ENCODE data around the gene SLC7A14.

Gene SLC7A14

DNA sequence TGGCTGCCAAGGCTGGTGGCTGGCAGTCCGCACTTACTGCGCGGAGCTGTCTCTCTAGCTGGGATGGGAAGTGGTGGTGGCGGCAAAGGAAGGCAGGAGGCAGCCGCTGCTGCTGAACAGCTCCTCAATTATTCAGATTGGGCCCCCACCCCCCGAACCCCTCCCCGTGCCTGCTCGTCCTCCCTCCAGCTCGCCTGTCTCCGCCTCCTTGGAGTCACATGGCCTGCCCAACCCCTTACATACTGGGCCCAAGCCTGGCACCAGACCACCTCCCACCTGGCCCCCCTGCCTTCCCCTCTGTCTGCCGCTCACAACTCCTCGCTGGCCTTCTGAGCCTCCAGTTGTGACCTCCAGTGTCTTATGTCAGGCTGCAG, at the start of gene SLC7A14:
SLC7A14 (minus strand) TSS at position 139 of the 374 bp plus-strand sequence. CDS start 59,139 bp downstream, outside the sequence.
- DNase-seq (ENCODE audit: low spot score): peak; percentile 16

DNA sequence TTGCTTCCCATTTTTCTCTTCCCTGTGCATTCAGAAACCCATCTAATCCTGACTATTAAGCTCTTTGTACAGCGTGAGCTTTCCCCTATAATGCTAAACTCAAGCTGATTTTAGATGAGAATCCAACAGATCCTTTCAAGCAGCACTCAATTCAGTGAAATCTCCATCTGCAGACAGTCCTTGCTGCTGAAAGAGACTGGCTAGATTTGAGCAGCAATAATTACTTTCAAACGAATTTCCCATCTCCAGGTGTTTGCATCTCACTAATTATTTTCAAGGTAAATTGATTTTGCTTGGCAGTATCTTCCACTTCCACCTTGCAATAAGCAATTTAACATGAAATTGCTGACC, 49.5 kb upstream of the SLC7A14 start:
- no peak for DNase-seq (ENCODE audit: low spot score)

DNA sequence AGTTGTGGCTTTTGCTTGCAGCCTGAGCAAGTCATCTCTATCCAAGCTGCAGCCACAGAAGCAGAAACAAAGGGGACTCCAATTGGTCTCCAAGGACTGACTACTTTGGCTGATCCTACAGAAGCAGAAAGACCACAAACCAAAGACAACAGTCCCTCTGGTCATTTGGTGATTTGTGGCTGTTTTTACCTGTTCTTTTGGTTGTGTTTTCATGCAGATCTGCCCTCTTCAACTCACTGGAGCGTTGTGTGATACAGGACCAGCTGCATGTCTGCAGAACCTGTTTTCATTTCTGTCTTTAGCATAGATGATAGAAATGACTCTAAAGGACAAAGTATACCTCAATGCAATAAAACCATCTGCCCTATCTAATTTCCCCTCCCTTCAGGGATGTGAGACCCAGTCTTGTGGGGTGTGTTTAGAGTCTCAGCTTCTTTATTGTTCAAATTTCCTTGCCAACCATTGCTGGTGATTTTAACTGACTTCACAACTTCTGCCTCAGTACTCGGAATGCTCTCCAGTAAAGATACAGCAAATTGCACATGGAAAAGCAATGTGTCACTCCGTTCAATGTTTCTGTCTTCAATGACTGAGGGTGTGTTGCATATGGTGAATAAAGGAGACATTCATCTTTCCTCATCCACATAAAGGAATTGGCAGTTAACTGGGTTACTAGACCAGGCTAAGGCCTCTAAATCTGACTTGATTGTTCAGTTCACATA, 48.9 kb upstream of the SLC7A14 start:
- no peak for DNase-seq (ENCODE audit: low spot score)

DNA sequence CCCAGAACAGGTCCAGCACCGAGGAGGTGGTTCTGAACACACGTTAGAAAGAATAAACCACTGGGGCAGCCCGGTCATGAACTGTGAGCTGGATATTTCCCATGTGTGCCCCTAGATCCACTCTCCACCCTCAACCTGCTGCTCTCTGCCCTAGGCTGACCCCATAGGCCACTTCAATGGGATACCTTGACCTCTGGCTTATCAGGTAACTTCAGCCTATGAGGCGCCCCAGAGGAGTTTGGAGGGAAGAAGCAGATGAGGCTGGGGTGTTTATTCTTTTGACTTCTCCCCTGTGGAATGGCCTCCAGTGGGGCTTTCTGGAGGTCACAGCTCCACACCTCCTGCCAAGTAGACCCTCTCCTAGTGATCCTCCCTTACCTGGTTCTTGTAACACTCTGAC, 47.7 kb upstream of the SLC7A14 start:
- DNase-seq (ENCODE audit: low spot score): no peak

DNA sequence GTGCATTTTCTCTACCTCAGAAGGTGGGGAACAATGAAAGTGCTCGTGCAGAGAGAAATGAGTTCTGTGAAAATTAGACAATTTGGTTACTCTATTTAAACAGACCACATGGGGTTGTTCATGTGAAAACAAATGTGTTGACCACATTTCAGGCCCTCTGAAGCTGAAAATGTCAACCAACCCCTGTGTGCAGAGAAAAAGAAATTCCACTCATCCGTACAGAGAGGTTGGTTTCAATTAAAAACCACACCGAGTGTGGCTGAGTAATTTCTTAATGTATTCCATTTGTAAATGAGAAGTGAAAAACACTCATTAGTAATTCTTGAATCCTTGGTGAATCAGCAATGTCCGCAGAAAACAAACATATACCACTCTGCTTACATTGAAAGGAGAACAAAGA, 46.9 kb upstream of the SLC7A14 start:
- DNase-seq (ENCODE audit: low spot score): peak; percentile 26

DNA sequence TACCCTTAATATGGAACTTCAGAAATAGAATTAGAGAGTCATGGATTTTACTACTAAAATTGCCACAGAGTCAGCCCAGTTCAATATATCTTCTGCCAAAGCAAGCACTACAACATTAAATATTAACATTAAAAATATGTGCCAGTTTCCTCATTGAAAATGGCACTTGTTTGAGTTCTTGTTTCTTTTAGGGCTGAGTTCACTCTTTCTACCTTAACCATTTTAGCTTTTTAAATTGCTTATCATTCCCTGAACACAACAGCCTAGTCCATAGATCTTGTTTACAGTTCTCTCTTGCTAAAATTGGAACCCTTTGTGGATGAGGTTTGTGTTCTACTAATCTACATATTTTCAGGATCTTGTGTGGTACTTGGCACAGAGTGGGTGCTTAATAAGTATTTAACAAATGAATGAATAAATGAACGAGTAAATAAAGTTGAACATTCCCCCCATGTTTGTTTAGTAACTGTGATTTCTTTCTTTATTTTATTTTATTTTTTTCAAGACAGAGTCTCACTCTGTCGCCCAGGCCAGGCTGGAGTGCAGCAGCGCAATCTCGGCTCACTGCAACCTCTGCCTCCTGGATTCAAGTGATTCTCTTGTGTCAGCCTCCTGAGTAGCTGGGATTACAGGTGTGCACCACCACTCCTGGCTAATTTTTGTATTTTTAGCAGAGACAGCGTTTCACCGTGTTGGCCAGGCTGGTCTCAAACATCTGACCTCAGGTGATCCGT, 46.0 kb upstream of the SLC7A14 start:
- DNase-seq (ENCODE audit: low spot score): no peak

DNA sequence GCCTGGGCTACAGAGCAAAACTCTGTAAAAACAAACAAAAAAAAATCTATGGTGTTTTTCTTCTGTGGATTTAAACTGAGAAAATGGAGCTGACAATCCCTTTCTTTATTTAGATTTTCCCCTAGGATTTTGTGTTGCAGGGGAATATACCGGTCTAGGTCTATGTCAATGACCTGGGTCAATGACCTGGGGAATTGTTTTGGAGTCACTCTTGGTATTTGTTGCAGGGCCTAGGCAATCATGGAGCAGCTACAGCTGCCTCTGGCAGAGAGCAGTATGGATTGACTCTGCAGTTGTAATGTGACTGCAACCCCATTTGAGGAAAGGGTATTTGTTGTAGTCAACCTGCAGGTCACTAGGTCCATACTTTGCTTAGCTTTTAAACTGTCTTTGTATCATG, 37.6 kb upstream of the SLC7A14 start:
- no peak for DNase-seq (ENCODE audit: low spot score)

DNA sequence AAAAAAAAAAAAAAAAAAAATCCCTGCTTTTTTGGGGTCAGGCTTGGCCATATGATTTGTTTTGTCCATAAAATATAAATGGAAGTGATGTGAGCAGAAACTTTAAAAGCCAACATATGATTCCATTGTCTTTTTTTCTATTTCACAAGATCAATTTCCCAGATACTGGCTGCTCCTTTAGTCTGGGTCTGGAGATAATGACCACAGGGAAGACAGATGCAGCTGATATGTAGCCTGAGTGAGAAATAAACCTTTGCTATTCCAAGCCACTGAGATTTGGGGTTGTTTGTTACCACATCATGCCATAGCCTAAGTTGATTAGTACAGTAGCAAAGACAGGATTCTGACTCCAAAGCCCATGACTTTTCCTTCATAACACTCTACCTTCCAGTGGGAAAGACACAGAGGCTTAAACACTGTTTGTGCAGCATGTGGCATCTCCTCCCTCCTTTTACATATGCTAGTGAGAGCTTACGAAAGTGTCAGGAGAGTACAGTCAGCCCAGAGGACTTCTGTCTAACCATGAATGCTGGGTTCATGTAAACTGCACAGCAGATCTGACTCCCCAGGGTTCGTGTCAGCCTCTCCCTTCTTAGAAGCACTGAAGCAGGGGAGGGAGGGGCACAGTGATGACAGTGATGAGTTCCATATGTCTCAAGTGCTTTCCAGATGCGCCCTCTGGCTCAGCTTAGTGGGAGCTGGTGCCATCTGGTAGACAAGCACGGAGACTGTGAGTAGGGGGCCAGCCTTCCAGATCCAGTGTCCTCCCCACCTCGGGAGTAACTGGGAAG, 36.7 kb upstream of the SLC7A14 start:
- DNase-seq (ENCODE audit: low spot score): peak; percentile 88

DNA sequence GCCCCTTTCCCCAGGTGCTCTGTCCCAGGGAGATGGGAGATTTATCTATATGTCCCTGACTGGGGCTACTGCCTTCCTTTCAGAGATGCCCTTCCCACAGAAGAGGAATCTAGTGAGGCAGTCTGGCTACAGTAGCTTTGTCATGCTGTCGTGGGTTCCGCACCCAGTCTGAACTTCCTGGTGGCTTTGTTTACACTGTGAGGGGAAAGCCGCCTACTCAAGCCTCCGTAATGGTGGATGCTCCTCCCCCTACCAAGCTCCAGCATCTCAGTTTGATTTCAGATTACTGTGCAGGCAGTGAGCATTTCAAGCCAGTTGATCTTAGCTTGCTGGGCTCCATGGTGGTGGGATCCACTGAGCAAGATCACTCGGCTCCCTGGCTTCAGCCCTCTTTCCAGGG, 35.4 kb upstream of the SLC7A14 start:
- DNase-seq (ENCODE audit: low spot score): no peak

DNA sequence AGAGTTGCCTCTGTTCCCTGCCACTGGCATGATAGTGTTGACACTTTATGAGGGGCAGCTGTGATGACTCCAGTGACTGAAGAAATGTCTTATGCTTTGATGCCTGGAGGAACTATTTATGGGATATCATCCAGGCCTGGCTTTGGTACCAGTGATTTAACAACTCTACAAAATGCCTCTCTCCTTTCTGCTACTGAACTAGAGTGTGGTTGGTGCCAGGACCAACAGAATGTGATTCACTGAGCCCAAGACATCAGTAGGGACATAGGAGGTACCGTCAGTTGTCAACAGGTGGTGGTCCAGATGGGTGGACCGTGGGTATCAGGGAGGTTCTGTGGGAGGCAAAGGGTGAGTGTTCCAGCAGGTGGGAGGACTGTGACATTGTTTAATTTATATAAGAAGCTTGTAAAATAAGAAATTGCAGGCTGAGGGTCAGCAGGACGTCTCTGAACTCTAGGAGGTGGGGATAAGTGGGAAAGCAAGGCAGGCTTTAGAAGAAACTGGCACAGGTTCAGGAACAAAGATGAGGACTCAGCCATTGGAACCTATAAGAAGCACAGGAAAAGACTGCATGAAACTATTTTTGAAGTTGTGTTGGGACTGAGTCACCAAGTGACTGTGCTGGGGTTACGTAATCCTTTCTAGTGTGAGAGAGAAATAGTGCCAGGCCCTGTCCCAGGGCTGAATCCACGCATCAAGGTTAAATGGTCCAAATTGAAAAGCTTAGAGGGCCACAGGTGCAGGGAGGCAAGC, 28.5 kb upstream of the SLC7A14 start:
- peak; percentile 91 for DNase-seq (ENCODE audit: low spot score)

DNA sequence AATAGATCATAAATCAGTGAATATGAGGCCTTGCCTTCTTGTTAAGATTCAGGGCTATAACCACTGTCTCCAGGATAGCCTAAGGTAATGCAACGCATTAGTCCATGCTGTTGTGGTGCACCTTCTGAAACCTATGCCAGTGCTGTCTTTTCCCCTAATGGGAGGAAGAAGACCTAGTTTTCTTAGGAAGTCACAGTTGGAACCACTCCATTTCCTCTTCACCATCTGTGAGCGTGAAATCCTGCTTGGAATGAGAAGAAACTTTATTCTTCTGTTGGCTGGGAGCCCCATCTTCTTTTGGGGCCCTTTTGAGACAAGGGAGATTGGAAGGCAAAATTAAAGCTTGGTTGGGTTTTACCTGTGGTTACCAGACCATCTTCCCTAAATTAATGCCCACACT, 25.9 kb upstream of the SLC7A14 start:
- no peak for DNase-seq (ENCODE audit: low spot score)

DNA sequence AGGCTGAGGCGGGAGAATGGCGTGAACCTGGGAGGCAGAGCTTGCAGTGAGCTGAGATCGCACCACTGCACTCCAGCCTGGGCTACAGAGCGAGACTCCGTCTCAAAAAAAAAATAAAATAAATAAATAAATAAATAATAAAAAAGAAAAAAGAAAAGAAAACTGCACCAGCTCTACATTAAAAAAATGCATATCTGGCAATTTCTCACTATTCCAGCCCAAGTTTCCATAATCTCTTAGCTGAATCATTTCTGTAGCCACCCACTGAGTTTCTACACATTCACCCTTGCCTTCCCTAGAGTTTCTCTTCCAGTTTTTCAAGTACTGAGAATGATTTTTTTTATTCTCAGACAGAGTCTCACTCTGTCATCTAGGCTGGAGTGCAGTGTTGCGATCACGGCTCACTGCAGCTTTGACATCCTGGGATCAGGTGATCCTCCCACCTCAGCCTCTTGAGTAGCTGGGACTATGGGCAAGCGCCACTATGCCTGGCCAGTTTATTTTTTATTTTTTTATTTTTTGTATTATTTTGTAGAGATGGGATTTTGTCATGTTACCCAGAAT, 24.5 kb upstream of the SLC7A14 start:
- no peak for DNase-seq (ENCODE audit: low spot score)

DNA sequence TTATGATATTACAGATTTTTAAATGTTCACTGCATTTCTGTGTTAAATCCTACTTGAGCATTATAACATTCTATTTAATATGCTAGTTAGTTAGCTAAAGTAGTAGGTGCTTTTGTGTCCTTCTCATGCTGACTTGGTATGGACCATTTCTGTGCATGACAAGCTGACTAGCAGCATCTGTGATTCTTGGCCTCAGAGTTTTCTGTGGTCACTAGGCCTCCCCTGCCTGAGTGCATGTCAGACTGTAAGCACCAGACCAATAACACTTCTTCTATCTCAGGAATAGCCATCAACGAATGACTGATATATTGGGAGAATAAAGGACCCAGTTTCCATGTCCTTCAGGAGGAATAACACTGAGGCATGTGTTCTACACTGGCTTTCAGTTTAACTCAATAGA, 22.6 kb upstream of the SLC7A14 start:
- DNase-seq (ENCODE audit: low spot score): no peak

DNA sequence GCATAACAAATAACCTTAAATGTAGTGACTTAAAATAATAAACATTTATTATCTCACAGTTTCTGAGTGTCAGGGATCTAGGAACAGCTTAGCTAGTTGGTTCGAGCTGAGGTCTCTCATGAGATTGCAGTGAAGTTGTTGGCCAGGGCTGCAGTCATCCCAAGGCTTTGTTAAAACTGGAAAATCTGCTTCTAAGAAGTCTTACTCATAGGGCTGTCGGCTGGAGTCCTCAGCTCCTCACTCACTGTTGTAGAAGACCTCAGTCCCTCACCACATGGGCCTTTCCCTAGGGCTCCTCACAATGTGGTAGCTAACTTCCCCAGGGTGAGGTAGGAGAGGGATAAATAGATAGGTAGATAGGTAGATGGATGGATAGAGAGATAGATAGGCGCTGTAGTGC, 20.8 kb upstream of the SLC7A14 start:
- DNase-seq (ENCODE audit: low spot score): no peak

DNA sequence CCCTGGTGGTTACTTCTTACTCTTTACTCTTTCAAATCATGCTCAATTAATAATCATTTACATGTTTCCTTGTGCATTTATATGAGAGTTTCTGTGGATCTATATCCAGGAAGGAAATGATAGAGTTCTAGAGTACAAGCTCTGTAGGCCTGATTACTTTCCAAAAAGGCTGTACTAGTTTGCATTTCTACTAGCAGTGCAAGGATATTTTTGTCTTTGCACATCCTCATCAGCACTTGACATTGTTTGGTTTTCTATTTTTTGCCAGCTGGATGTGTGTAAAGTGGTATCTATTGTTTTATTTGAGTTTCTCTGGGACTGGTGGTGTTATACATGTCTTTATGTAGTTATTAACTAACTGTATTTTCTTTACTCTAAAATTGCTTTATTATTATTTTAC, 19.6 kb upstream of the SLC7A14 start:
- DNase-seq (ENCODE audit: low spot score): no peak

DNA sequence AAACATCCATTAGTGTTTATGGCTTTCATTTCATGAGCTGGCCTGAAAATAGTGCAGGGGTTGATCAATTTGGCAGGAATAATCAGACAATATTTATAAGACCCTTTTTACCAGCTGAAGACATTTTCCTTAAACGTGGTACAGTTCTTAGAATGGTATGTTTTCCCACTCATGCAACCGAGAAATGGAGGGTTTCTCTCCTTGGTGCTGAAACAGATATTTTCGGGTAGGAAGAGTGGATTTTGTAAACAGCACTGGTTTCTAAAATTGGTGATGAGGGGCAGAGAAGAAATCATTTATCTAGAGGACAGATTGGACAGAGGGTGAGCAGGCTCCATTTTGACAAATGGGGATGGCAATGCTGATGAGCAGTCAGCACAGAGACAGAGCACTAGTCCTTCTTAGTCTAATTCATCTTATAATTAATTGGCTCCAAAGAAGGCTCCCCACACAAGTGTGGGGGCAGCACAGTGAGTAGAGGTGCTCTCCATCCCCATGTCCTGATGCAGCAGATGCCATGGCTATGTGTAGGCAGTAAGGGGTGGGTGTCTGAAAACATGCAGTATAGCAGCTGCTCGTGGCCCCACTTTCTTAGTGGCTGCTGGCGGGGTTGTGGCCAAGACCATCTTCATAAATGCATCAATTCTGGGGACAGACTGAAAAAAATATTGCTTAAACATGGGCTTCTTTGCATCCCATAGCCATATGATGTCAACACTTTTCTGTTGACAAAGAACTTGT, 18.1 kb upstream of the SLC7A14 start:
- DNase-seq (ENCODE audit: low spot score): peak; percentile 31

DNA sequence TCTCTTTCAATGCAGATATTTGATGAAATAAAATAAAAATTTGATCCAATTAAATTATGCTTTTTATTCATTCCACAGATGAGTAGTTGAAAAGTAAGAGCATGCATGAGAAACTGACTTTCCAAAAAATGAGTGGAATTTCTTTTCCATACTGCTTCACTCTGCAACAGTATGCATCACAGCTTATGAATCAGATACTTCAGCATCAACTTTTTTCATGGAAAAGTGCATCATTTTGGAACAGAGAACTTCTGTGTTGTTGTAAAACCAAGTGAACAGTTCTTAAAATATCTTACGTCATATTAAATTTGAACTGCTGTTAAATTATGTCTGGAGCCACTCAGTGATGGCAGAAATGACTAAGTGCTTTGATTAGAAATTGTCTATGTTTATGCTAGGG, 16.7 kb upstream of the SLC7A14 start:
- no peak for DNase-seq (ENCODE audit: low spot score)

DNA sequence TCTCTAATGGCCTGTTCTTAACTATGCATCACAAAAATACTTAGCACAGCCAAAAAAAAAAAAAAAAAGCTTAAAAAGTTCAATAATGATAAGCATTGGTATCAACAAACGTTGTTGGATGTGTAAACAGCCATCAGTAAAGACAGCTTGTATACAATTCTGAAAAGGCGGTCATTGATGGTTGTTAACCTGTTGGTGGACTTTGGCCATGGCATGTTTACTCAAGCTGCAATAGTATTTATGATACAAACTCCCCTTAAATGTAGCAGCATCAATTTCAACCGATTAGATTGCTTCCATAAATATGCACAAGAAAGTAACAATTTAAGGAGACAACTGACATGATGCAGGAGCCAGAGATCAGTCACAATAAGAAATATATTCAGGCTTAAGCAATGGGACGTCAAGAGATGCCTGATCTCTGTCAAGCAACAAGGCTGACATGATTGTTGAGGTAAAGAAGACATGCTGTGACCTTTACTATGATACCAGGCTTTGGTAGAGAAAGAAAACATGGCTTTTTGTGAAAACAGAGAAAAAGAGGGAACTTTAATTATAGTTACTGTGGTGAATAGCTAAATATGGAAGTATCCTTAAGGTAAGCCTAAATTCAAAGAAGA, 14.2 kb upstream of the SLC7A14 start:
- DNase-seq (ENCODE audit: low spot score): no peak

DNA sequence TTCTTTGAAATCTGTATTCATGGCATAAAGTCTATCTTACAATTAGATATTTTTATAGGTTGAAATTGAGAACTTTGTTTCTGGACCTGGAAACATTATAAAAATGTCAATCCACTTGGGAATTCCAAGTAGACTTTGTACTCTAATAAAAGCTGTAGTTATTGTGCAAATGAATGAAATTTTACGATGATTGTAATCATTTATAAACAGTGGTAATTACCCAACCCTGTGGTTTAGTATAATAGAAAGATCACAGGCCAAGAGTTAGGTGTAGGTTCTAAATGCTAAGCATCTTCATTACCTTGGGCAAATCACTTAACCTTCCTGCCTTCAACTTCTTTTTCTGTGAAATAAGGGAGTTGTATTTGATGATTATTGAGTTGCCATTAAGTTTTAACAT, 13.2 kb upstream of the SLC7A14 start:
- DNase-seq (ENCODE audit: low spot score): no peak

DNA sequence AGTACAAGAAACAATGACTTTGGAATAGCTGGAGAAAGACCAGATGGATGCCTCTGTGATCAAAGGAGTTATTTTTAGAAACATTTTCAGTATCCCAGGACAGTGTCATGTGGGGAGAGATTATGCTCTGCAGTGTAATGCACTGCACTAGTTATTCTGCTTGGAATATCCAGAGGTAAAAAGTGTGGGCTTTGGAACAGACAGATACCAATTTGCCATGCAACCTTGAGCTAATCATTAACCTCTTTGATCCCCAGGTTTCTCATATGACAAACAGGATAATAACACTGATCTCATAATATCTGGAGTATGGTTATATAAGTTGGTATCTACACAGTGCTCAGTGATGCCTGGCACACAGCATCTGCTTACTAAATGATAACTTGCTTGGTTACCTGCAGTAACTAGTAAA, 12.2 kb upstream of the SLC7A14 start:
- no peak for DNase-seq (ENCODE audit: low spot score)

DNA sequence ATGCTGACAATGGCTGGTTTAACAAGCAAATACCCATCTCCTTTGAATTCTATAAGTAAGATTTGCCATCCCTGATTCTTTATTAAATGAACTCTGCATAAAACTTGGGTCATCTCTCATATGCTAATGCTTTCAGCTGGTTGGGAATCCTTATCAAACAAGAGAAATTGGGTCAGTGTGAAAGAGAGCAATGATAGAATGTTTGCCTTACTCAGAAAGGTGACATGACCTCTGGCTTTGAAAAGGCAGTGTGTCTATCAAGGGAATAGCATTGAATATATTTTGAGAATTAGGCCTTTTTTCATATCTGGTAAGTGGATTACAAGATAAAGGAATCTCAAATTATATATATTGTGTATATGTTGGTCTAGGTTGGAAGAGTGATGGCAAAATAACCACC, 8.7 kb upstream of the SLC7A14 start:
- DNase-seq (ENCODE audit: low spot score): no peak
